Activated naive CD8-positive, alpha-beta T cell treated with anti-CD3 and anti-CD28 coated beads, Interleukin-2, amount 50 U/mL, for 24 hours (primary cell): Measurements from ENCODE around the gene BMERB1.
"Not testable (repeated sequence)": the region's sequence is repeated elsewhere in the genome, so short reads cannot be mapped to it uniquely, and the experiment has no call there.

ENCODE experiments used
- ATAC-seq: fragments of 150-1000 bp; cut with Tn5 transposase; one replicate; pipeline ENCODE4 v1.10.0; 2021
- DNase-seq: peaks from one replicate; pipeline ENCODE4 v3.0.0; 2021
- H3K27ac Mint-ChIP-seq: one replicate; pipeline ENCODE4 v1.8.0; 2021; ENCODE audit warnings: mild to moderate bottlenecking, mixed read lengths
- H3K27me3 Mint-ChIP-seq: one replicate; pipeline ENCODE4 v1.8.0; 2021; ENCODE audit warnings: mixed read lengths
- H3K36me3 Mint-ChIP-seq: one replicate; pipeline ENCODE4 v1.8.0; 2021; ENCODE audit warnings: low read depth, mixed read lengths
- H3K4me1 Mint-ChIP-seq: one replicate; pipeline ENCODE4 v1.8.0; 2021; ENCODE audit warnings: mixed read lengths
- H3K4me3 Mint-ChIP-seq: one replicate; pipeline ENCODE4 v1.8.0; 2021; ENCODE audit warnings: mild to moderate bottlenecking, moderate library complexity, mixed read lengths
- H3K9me3 Mint-ChIP-seq: one replicate; pipeline ENCODE4 v1.8.0; 2021; ENCODE audit warnings: mixed read lengths

BMERB1 gene

DNA sequence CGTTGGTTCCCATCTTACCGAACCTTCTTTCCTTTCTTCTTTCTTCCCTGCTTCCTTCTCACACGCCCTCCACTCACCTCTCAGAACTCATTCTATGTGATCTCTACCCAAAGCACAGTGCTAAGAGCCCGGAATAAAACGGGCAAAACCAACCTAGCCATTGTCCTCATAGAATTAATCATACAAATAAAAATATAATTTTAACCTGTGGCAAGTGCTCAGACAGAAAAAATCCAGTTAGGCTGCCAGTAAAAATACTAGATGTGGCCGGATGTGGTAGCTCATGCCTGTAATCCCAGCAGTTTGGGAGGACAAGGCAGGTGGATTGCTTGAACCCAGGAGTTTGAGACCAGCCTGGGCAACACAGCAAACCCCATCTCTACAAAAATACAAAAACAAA is 27.0 kb downstream of the BMERB1 start:
- H3K36me3 Mint-ChIP-seq = peaks cover 6% of the 10 kb centered on the region
- H3K27ac Mint-ChIP-seq = no peak overlapping the region
- no peak for DNase-seq
- no peak overlapping the region for H3K4me3 Mint-ChIP-seq
- no peak for ATAC-seq
- no peaks in the 10 kb centered on the region for H3K9me3 Mint-ChIP-seq
- H3K27me3 Mint-ChIP-seq = peaks cover 2% of the 10 kb centered on the region
- peaks cover 27% of the 10 kb centered on the region for H3K4me1 Mint-ChIP-seq

DNA sequence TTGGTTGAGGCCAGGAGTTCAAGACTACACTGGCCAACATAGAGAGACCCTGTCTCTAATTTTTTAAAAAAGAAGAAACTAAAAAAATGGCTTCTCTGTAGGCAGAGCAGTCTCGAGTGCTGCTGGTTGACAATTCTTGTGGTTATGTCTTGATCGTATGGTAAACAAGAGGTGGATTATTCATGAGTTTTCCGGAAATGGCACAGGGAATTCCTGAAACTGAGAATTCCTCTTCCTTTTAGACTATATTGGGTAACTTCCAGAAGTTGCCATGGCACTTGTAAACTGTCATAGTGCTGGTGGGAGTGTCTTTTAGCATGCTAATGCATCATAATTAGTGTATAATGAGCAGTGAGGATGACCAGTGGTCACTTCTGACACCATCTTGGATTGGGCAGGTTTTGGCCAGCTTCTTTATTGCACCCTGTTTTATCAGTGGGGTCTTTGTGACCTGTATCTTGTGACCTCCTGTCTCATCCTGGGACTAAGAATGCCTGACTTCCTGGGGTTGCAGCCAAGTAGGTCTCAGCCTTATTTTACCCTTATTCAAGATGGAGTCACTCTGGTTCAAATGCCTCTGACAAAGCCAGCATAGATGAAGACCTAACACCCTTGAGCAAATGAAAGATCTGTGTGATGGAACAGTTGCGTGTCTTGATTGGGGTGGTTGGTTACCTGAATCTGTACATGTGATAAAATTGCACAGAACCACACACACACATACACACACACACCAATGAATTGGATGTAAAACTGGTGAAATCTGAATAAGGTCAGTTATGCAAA is 30.2 kb downstream of the BMERB1 start:
- no peak overlapping the region for H3K4me3 Mint-ChIP-seq
- peaks cover 18% of the 10 kb centered on the region for H3K36me3 Mint-ChIP-seq
- H3K9me3 Mint-ChIP-seq = peaks cover under 1% of the 10 kb centered on the region
- peaks cover 25% of the 10 kb centered on the region for H3K4me1 Mint-ChIP-seq
- no peaks in the 10 kb centered on the region for H3K27me3 Mint-ChIP-seq
- ATAC-seq = no peak
- no peak for DNase-seq
- H3K27ac Mint-ChIP-seq = peak overlapping the region; percentile 40

DNA sequence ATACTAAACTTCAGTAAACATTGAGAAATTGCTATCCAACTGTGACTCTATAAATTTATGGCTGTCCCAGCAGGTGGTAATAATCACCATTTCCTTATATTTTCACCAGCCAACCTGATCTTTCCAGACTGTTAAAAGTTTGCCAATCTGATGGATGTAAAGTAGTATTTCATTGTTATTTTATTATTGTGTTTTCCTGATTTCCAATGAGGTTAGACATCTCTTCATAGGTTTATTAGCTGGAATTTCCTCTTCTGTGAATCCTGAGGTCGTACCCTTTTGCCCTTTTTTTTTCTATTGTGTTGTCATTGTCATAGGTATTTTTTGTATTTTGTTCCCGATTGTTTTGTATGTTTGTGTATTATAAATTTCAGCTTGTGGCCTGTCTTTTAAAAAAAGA is 31.7 kb downstream of the BMERB1 start:
- no peak overlapping the region for H3K4me3 Mint-ChIP-seq
- peaks cover 2% of the 10 kb centered on the region for H3K27me3 Mint-ChIP-seq
- peaks cover 25% of the 10 kb centered on the region for H3K4me1 Mint-ChIP-seq
- ATAC-seq (no peak), DNase-seq (no peak)
- peaks cover 4% of the 10 kb centered on the region for H3K9me3 Mint-ChIP-seq
- H3K27ac Mint-ChIP-seq = no peak overlapping the region
- H3K36me3 Mint-ChIP-seq = peaks cover 25% of the 10 kb centered on the region

DNA sequence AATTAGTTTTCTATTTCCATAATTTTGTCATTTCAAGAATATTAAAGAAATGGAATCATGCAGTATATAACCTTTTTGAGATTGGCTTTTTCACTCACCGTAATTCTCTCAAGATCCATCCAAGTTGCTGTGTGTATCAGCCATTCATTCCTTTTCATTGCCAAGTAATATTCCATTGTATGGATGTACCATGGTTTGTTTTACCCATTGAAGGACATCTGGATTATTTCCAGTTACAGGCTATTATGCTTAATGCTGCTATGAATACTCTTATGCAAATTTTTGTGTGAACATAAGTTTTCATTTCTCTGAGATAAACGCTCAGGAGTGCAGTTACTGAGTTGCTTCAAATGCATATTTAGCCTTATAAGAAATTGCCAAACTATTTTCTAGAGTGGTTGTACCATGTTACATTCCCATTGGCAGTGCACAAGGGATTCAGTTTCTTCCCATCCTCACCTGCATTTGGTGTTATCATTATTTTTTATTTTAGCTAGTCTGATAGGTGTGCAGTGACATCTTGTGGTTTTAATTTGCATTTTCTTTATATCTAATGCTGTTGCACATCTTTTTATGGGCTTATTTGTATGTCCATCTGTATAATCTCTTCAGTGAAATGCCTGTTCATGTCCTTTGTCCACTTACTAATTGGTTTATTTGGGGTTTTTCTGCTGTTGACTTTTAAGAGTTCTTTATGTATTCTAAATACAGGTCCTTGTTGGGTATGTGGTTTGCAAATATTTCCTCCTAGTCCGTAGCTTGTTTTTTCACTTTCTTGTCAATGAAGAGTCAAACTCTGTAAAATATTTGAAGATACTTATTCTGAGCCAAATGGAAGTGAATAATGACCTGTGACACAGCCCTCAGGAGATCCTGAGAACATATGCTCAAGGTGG is 32.7 kb downstream of the BMERB1 start:
- DNase-seq = no peak
- Mint-ChIP-seq H3K4me3 (no peak overlapping the region), H3K27ac (no peak overlapping the region), H3K4me1 (peaks cover 24% of the 10 kb centered on the region), H3K9me3 (peaks cover 4% of the 10 kb centered on the region), H3K36me3 (peaks cover 28% of the 10 kb centered on the region), H3K27me3 (peaks cover 2% of the 10 kb centered on the region)
- no peak for ATAC-seq

DNA sequence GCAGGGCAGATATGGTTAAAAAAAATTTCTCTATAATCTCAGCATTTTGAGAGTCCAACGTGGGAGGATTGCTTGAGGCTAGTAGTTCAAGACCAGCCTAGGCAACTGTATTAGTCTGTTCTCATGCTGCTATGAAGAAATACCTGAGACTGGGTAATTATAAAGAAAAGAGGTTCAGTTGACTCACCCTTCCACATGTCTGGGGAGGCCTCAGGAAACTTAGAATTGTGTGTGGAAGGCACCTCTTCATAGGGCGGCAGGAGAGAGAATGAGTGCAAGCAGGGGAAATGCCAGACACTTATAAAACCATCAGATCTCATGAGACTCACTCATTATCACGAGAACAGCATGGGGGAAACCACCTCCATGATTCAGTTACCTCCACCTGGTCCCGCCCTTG is 42.6 kb downstream of the BMERB1 start:
- Mint-ChIP-seq H3K36me3 (peaks cover 33% of the 10 kb centered on the region), H3K4me3 (peak overlapping the region; percentile 36), H3K4me1 (peaks cover 41% of the 10 kb centered on the region), H3K9me3 (peaks cover 10% of the 10 kb centered on the region), H3K27ac (peak overlapping the region; percentile 84)
- not testable (repeated sequence) for DNase-seq, H3K27me3 Mint-ChIP-seq
- ATAC-seq = peak; percentile 18

DNA sequence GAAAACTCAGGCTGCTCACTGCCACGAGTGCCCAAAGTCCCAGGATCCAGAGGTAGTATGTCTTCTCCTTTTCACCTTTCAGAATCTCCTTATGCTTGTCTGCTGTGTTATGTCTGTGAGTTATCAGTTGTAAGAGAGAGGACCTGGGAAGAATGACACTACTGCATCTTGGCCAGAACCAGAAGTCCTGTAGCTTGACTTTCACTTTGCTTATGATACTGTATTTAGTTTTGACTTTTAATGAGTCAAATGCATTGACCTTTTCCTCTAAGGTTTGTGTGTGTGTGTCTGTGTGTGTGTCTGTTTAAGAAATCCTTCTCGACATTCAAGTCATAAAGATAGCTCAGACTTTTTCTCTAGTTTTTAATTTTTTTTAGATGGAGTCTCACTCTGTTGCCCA is 43.4 kb downstream of the BMERB1 start:
- peak overlapping the region; percentile 36 for H3K4me3 Mint-ChIP-seq
- H3K4me1 Mint-ChIP-seq = peaks cover 45% of the 10 kb centered on the region
- peak; percentile 86 for ATAC-seq

DNA sequence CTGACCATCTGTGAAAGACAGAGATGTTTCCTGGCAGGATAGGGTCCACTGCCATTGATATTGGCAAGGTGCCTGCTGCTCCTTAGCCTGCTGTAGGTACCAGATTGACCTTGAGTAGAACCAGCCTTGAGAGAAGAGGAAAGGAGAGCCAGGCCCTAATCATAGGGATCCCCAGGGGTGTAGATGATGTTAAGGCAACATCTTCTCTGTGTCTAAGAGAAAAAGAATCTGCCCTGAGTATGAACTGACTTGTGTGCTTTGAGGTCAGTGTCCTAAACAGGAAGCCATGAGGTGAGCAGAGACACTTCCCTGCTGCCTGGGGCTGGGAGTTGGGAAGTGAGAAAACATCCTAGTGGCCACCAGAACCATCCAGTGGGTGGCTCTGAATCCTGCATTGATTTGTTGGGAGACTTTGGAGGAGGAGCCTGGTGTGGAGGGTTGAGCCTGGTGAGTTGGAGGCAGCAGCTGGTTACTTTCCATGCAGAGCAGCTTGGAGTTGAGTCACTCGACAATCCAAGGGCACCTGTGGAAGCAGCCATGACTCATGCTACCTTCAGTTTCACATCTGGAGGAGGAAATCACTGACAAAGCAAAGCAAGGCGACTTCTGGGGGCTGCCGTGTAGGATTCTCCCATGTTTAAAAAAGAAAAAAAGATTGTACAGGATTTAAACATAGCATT is 47.8 kb downstream of the BMERB1 start:
- no peaks in the 10 kb centered on the region for H3K27me3 Mint-ChIP-seq
- H3K4me1 Mint-ChIP-seq = peaks cover 50% of the 10 kb centered on the region
- H3K36me3 Mint-ChIP-seq = peaks cover 43% of the 10 kb centered on the region
- peaks cover 6% of the 10 kb centered on the region for H3K9me3 Mint-ChIP-seq
- peak overlapping the region; percentile 3 for H3K4me3 Mint-ChIP-seq
- ATAC-seq (peak; percentile 89), DNase-seq (peak; percentile 63)
- H3K27ac Mint-ChIP-seq = peak overlapping the region; percentile 77

More for the DNA sequence above, 43.4 kb downstream of the BMERB1 start:
- DNase-seq = no peak
- Mint-ChIP-seq H3K27ac (peak overlapping the region; percentile 84), H3K9me3 (peaks cover 13% of the 10 kb centered on the region), H3K27me3 (no peaks in the 10 kb centered on the region), H3K36me3 (peaks cover 34% of the 10 kb centered on the region)

DNA sequence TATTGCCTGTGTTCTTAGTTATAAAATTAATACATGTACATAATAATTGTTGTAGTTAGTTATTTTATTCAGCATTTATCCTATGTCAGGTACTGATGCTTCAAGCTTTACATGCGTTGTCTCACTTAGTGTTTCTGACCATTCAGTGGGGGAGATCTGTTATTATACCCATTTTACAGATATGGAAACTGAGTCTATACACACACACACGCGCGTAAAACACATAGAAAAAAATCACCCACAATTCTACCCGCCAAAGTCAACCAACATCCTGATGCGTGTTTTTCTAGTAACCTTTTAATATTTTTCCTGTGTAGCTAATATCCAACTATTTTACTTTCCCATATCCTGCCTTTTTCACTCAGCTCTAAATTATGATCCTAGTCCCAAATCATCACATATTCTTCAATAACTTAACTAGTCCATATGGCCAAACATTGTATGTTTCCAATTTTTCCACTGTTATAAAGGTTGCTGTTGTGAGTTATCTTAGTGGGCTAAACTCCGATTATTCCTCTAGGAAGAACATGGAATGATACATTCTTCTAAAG is 48.4 kb downstream of the BMERB1 start:
- H3K9me3 Mint-ChIP-seq = peaks cover 5% of the 10 kb centered on the region
- peak overlapping the region; percentile 77 for H3K27ac Mint-ChIP-seq

DNA sequence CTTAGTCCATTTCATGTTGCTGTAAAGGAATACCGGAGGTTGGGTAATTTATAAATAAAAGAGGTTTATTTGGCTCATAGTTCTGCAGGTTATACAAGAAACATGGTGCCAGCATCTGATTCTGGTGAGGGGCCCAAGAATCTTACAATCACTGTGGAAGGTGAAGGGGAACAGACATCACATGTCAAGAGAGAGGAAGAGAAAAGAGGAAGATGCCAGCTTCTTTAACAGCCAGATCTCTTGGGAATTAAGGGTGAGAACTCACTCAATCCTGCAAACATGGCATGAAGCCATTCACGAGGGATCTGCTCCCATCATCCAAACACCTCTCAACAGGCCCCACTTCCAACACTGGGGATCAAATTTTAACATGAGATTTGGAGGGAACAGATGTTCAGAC is 49.5 kb downstream of the BMERB1 start:
- peaks cover 52% of the 10 kb centered on the region for H3K4me1 Mint-ChIP-seq
- no peak overlapping the region for H3K27ac Mint-ChIP-seq
- H3K36me3 Mint-ChIP-seq = peaks cover 38% of the 10 kb centered on the region
- no peak overlapping the region for H3K4me3 Mint-ChIP-seq
- H3K27me3 Mint-ChIP-seq = no peaks in the 10 kb centered on the region
- ATAC-seq = no peak
- DNase-seq = no peak
- peaks cover 5% of the 10 kb centered on the region for H3K9me3 Mint-ChIP-seq

More for the DNA sequence above, 48.4 kb downstream of the BMERB1 start:
- ATAC-seq = no peak
- H3K4me1 Mint-ChIP-seq = peaks cover 50% of the 10 kb centered on the region
- H3K27me3 Mint-ChIP-seq = no peaks in the 10 kb centered on the region
- peak overlapping the region; percentile 3 for H3K4me3 Mint-ChIP-seq
- no peak for DNase-seq
- peaks cover 37% of the 10 kb centered on the region for H3K36me3 Mint-ChIP-seq

DNA sequence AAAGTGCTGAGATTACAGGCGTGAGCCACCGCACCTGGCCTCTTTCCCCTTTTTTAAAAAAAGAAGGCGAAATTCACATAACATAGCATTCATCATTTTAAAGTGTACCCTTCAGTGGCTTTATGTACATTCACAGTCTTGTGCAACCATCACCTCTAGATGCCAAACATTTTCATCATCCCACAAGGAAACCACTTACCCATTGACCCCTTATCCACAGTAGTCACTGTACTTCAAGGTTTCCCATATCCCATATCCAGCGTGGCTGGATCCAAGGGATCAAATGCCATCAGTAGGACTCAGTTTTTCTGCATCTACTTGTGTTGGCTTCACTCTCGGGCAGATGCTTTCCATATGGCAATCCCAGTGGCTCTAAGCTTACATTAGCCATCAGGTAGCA is 50.3 kb downstream of the BMERB1 start:
- Mint-ChIP-seq H3K27ac (no peak overlapping the region), H3K27me3 (no peaks in the 10 kb centered on the region), H3K4me1 (peaks cover 57% of the 10 kb centered on the region), H3K36me3 (peaks cover 37% of the 10 kb centered on the region), H3K4me3 (no peak overlapping the region), H3K9me3 (peaks cover 5% of the 10 kb centered on the region)
- no peak for DNase-seq
- no peak for ATAC-seq

DNA sequence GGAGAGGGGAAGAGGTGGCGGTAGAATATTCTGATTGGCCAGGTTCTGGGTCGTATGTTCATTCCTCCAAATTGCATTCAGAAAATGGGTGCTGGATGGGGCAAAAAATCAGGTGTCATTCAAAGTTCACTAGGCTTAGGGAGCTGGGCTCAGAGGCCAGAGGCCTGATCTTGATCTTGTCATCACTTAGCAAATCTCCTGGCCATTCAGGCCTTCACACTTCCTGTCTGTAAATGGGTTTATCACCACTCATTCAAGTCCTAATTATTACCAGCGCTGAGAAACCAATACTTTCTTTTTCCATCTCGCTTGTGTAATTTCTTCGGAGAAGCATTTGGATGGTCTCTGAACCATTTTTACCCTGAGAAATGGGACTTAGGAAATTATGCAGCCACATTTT is 50.8 kb downstream of the BMERB1 start:
- no peak overlapping the region for H3K27ac Mint-ChIP-seq
- H3K27me3 Mint-ChIP-seq = no peaks in the 10 kb centered on the region
- H3K4me3 Mint-ChIP-seq = no peak overlapping the region
- H3K9me3 Mint-ChIP-seq = peaks cover 5% of the 10 kb centered on the region
- H3K36me3 Mint-ChIP-seq = peaks cover 39% of the 10 kb centered on the region
- DNase-seq = no peak
- no peak for ATAC-seq
- H3K4me1 Mint-ChIP-seq = peaks cover 62% of the 10 kb centered on the region

DNA sequence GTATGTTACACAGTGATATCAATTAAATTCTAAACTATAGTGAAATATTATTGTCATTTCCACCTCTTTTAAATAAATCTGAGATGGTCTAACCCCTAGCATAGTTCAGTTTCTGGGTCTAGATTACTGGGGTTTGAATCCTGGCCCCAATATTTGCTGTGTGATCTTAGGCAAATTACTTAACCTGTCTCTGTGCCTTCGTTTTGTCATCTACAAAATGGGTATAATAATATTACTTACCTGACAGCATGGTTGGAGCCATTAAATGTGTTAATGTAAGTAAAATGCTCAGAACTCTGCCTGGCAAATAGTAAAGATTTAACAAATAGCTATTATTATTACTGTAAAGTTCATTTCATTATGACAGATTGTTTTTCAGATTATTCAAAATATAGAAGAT is 52.3 kb downstream of the BMERB1 start:
- Mint-ChIP-seq H3K4me1 (peaks cover 75% of the 10 kb centered on the region), H3K9me3 (peaks cover 8% of the 10 kb centered on the region), H3K27ac (no peak overlapping the region), H3K4me3 (no peak overlapping the region), H3K36me3 (peaks cover 44% of the 10 kb centered on the region), H3K27me3 (no peaks in the 10 kb centered on the region)
- DNase-seq (no peak), ATAC-seq (no peak)

DNA sequence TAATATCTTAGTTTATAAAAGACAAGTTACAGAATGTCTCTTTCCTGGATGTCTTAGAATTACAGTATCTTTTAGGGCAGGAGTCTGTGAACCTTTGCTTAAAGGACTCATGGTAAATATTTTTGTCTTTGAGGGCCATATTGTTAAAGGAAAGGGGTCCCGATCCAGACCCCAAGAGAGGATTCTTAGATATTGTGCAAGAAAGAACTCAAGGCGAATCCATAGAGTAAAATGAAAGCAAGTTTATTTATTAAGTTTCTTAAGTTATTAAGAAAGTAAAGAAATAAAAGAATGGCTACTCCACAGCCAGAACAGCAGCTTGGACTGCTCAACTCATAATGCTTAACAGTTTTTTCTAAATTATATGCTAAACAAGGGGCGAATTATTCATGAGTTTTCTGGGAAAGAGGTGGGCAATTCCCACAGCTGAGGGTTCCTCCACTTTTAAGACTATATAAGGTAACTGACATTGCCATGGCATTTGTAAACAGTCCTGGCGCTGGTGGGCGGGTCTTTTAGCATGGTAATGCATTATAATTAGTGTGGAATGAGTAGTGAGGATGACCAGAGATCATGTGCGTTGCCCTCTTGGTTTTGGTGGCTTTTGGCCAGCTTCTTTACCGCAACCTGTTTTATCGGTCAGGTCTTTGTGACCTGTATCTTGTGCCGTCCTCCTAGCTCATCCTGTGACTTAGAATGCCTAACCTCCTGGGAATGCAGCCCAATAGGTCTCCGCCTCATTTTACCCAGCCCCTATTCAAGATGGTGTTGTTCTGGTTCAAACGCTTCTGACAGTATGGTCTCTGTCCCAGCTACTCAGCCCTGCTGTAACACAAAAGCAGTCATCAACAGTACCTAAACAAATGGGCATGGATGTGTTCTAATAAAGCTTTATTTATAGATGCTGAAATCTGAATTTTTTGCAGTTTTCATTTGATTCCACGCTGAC is 53.2 kb downstream of the BMERB1 start:
- Mint-ChIP-seq H3K27ac (peak overlapping the region; percentile 98), H3K27me3 (no peaks in the 10 kb centered on the region), H3K36me3 (peaks cover 52% of the 10 kb centered on the region), H3K9me3 (peaks cover 13% of the 10 kb centered on the region), H3K4me1 (peaks cover 76% of the 10 kb centered on the region), H3K4me3 (no peak overlapping the region)
- ATAC-seq (no peak), DNase-seq (no peak)
